Breast epithelium (tissue), 3 donors: Measurements from ENCODE around the gene ADCYAP1R1.

Experiments
- POLR2A ChIP-seq: fragments of 450-650 bp; IDR thresholded peaks from one replicate; pipeline ENCODE4 v1.6.1; 2016; ENCODE audit warnings: antibody characterized with exemption, mild to moderate bottlenecking, moderate library complexity
- POLR2AphosphoS5 ChIP-seq, 3 donors: sonication (generic); formaldehyde crosslinking; IDR thresholded peaks; one replicate each; pipeline ENCODE4 v1.6.1; 2017; ENCODE audit warnings: antibody characterized with exemption in 3 of 3
- TF ChIP-seq, protein P1 (sequence below), 3 donors: fragments of 450-650 bp; IDR thresholded peaks; one replicate each; pipeline ENCODE4 v1.5.1; 2016 to 2017; ENCODE audit warnings: antibody characterized with exemption in 3 of 3, mild to moderate bottlenecking in 3 of 3, moderate library complexity in 3 of 3

DNA sequence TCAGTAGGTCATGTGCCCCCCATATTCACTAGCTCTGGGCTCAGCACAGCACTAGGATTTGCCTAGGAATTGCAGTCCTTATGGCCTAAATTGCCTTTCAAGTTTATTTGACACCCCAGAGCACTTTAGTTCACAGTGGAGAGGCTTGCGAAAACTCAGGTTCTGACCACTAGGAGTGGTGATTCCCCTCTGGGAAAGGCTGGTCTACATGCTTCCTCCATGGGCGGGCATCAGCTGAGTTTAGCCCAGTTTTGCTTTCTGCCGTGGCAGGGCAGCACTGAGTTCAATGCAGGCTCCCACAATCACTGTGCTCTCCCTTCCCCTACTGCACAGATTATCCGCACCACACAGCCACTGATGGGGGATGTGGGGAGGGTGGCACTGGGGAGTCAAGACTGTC, 94.4 kb downstream of the ADCYAP1R1 start:
- TF ChIP-seq, protein P1, sequence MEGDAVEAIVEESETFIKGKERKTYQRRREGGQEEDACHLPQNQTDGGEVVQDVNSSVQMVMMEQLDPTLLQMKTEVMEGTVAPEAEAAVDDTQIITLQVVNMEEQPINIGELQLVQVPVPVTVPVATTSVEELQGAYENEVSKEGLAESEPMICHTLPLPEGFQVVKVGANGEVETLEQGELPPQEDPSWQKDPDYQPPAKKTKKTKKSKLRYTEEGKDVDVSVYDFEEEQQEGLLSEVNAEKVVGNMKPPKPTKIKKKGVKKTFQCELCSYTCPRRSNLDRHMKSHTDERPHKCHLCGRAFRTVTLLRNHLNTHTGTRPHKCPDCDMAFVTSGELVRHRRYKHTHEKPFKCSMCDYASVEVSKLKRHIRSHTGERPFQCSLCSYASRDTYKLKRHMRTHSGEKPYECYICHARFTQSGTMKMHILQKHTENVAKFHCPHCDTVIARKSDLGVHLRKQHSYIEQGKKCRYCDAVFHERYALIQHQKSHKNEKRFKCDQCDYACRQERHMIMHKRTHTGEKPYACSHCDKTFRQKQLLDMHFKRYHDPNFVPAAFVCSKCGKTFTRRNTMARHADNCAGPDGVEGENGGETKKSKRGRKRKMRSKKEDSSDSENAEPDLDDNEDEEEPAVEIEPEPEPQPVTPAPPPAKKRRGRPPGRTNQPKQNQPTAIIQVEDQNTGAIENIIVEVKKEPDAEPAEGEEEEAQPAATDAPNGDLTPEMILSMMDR (IDR thresholded peaks at IDR 0.05) = no peak
- TF ChIP-seq POLR2AphosphoS5 (IDR thresholded peaks at IDR 0.05) = no peak
- no peak for TF ChIP-seq POLR2A
